Endothelial cell of umbilical vein (primary cell): ENCODE results near the gene PIP5K1C. TPM values are rescaled to one million over a fixed set of nuclear protein-coding genes. Genes with fewer than 3 reads are reported as not detected.

ENCODE experiments used
- BruUV-seq: library from RNA; stranded (reverse); fragments of 400-500 nt; replicated peaks from 2 replicates; lab custom pipeline; 2021; lab: Mats Ljungman, UMichigan
- CTCF ChIA-PET: fragments of 300-600, 350-600 bp; sonication (Branson Sonifier 250); formaldehyde crosslinking; loops from one replicate; lab custom pipeline; 2021; ENCODE audit warnings: antibody characterized with exemption, inconsistent platforms; lab: Charles Lee
- POLR2A ChIA-PET: fragments of 300-600, 350-600 bp; sonication (Branson Sonifier 250); formaldehyde crosslinking; loops from one replicate; lab custom pipeline; 2021; ENCODE audit warnings: antibody characterized with exemption, inconsistent platforms; lab: Charles Lee
- DNase-seq: peaks from one replicate; pipeline ENCODE4 v3.0.0-alpha.2; 2011; ENCODE audit warnings: low read depth, low spot score
- FAIRE-seq: peaks from 2 replicates; lab custom pipeline; 2011; peaks lifted over from hg19 to GRCh38; lab: Jason Lieb, UNC
- H2AFZ ChIP-seq: 2 replicates; pipeline ENCODE4 v1.6.0; 2012; ENCODE audit warnings: low read depth, low read length, control low read depth, inconsistent platforms
- H3K27ac ChIP-seq: 2 replicates; pipeline ENCODE4 v1.5.1; 2011; ENCODE audit warnings: low read depth, mild to moderate bottlenecking, control low read depth, low read length, moderate library complexity; ENCODE audit not compliant: insufficient read depth
- H3K27me3 ChIP-seq, 2 experiments: 2 replicates each; pipeline versions ENCODE4 v1.6.0 to v1.6.1; 2011; ENCODE audit warnings: low read length in 2 of 2, mixed read lengths in 1 of 2; ENCODE audit not compliant: control insufficient read depth in 2 of 2, insufficient read depth in 2 of 2
- H3K36me3 ChIP-seq, 2 experiments: 2 replicates in 1 of 2; 3 replicates in 1 of 2; pipeline ENCODE4 v1.5.1; 2011; ENCODE audit warnings: low read length in 2 of 2, mild to moderate bottlenecking in 1 of 2, moderate library complexity in 1 of 2; ENCODE audit not compliant: control insufficient read depth in 2 of 2, insufficient read depth in 2 of 2; ENCODE audit errors: extremely low read depth in 1 of 2
- H3K4me1 ChIP-seq: 3 replicates; pipeline ENCODE4 v1.5.1; 2011; ENCODE audit warnings: mild to moderate bottlenecking, low read length; ENCODE audit not compliant: control insufficient read depth, insufficient read depth; ENCODE audit errors: extremely low read depth
- H3K4me2 ChIP-seq: 2 replicates; pipeline ENCODE4 v1.6.1; 2011; ENCODE audit warnings: low read length, control low read depth, mixed read lengths; ENCODE audit not compliant: insufficient read depth
- H3K4me3 ChIP-seq, 3 experiments: fragments of 200-600 bp in 1 of 3; sonication (generic), shearing (Covaris generic) in 1 of 3; replicated peaks in 1 of 3; 2 replicates each; pipeline ENCODE4 v1.5.1; 2011 to 2016; ENCODE audit warnings: control low read depth in 3 of 3, low read length in 3 of 3, mild to moderate bottlenecking in 2 of 3, inconsistent platforms in 1 of 3, low read depth in 1 of 3, moderate library complexity in 1 of 3; ENCODE audit not compliant: insufficient read depth in 1 of 3
- H3K79me2 ChIP-seq: 2 replicates; pipeline ENCODE4 v1.6.0; 2012; ENCODE audit warnings: low read length, inconsistent platforms; ENCODE audit not compliant: control insufficient read depth, insufficient read depth
- H3K9ac ChIP-seq: replicated peaks from 2 replicates; pipeline ENCODE3; 2011; ENCODE audit warnings: low read length, control low read depth; ENCODE audit not compliant: insufficient read depth; ENCODE audit errors: extremely low read depth
- H3K9me1 ChIP-seq: replicated peaks from 3 replicates; pipeline ENCODE4 v1.6.0; 2011; ENCODE audit warnings: mild to moderate bottlenecking, low read length; ENCODE audit not compliant: control insufficient read depth, insufficient read depth; ENCODE audit errors: extremely low read depth
- H3K9me3 ChIP-seq: replicated peaks from 2 replicates; pipeline ENCODE4 v1.5.1; 2012; ENCODE audit warnings: low read length, inconsistent platforms; ENCODE audit not compliant: control insufficient read depth, insufficient read depth
- H4K20me1 ChIP-seq: replicated peaks from 2 replicates; pipeline ENCODE3; 2011; ENCODE audit warnings: mild to moderate bottlenecking, low read length; ENCODE audit not compliant: control insufficient read depth, insufficient read depth; ENCODE audit errors: extremely low read depth
- CTCF ChIP-seq, 2 donors: IDR thresholded peaks; 1 replicate in 1 of 2; 2 replicates in 1 of 2; pipeline ENCODE4 v1.5.1; 2011; ENCODE audit warnings: low read length in 2 of 2, mild to moderate bottlenecking in 2 of 2, moderate library complexity in 2 of 2, control low read depth in 1 of 2, inconsistent platforms in 1 of 2, low read depth in 1 of 2; ENCODE audit not compliant: insufficient read depth in 1 of 2; ENCODE audit errors: extremely low read depth in 1 of 2
- EZH2 ChIP-seq: IDR thresholded peaks from 2 replicates; pipeline ENCODE4 v1.6.1; 2012; ENCODE audit warnings: borderline replicate concordance, low read depth, mild to moderate bottlenecking, moderate library complexity, low read length, inconsistent platforms; ENCODE audit not compliant: severe bottlenecking
- POLR2A ChIP-seq: IDR thresholded peaks from 2 replicates; pipeline ENCODE4 v1.6.1; 2012; ENCODE audit warnings: low read depth, mild to moderate bottlenecking, control low read depth, low read length
- dilution Hi-C: fragments of 300-500 bp; cut with MboI; formaldehyde crosslinking; loops from one replicate; pipeline ENCODE4 v1.15.0; 2019; ENCODE audit warnings: low sequenced_read_pairs; ENCODE audit not compliant: extremely low pct_ligation_motif_present
- intact Hi-C: fragments of 100-400 bp; cut with micrococcal nuclease; formaldehyde crosslinking; loops from one replicate; pipeline ENCODE4 v1.10.0; 2022
- polyA plus RNA-seq, 4 experiments: library from polyadenylated mRNA; depleted of rRNA in 3 of 4; stranded (reverse) in 3 of 4; unstranded in 1 of 4; fragments of >200 nt; gene quantifications; 2 replicates each; pipeline versions ENCODE4 v1.2.1 to v1.2.3, GENCODE V29; 2011 to 2012; ENCODE audit warnings: missing spikeins in 1 of 4
- total RNA-seq: library from RNA; stranded (reverse); gene quantifications from 2 replicates; pipeline ENCODE4 v1.2.3, GENCODE V29; 2021

The PIP5K1C gene
- total and polyA plus RNA-seq, 2 donors (not counting 3 experiments of a cell fraction or from before 2014, with no cell fraction given), result 31.6 to 79.5 TPM

- Histone ChIP-seq H3K4me3 (no peak overlapping the region), H3K27me3 (no peaks in the 10 kb centered on the region), H3K4me1 (peaks cover 10% of the 10 kb centered on the region), H3K36me3 (peaks cover 0 to 16% of the 10 kb centered on the region in 2 experiments), H3K27ac (no peak overlapping the region), H3K9me1 (no peaks in the 10 kb centered on the region), H3K9me3 (no peaks in the 10 kb centered on the region), H3K4me2 (no peak overlapping the region), H3K9ac (no peak overlapping the region), H4K20me1 (no peaks in the 10 kb centered on the region), H2AFZ (no peak overlapping the region), H3K79me2 (no peaks in the 10 kb centered on the region)
- POLR2A ChIA-PET, result no interaction called here
- intact Hi-C loops (loop anchor here (1.0 kb wide), 1 partner anchor 34 kb away; the partner anchor contains the start of gene PIP5K1C), dilution Hi-C loops (no loop called here)
- DNase-seq, result peak; percentile 46
- FAIRE-seq, result peak; percentile 80
- CTCF ChIA-PET, result interaction anchor here (0.8 to 7.6 kb wide), 11 partner anchors 9 to 156 kb away, joined by 3 to 66 read pairs (median 5); partner anchors contain the start of gene PIP5K1C
- BruUV-seq, result no TSS peak
- TF ChIP-seq EZH2, result no peak
- no peak for TF ChIP-seq POLR2A
- TF ChIP-seq CTCF (IDR thresholded peaks at IDR 0.05; ENCODE audit: extremely low read depth in 1 of 2, insufficient read depth in 1 of 2, low read depth in 1 of 2, low read length in 2 of 2), result peak; percentile 66 to 90
Measured at GRCh38 chr19:3665681-3666544, 34.4 kb downstream of the PIP5K1C start.
